ENCODE measurements around the gene MMP2. TPM values are rescaled to one million over a fixed set of nuclear protein-coding genes. Genes with fewer than 3 reads are reported as not detected.
A peak's percentile ranks its signal among the peaks of the same experiment; 100 is the strongest.

MMP2 gene
- 100 to 1,000 TPM; 246 to 807 (median 322) TPM for polyA plus RNA-seq (ENCODE audit: insufficient read length in 4 of 4)

- DNase-seq (ENCODE audit: low read depth in 4 of 4, low spot score in 3 of 4) = peak in 1 of 4 donors; percentile 54
Observed at GRCh38 chr16:55478827-55479429, at the start of gene MMP2. Gene MMP2 (plus strand): TSS chr16:55479198. CDS start chr16:55479480, 282 bp downstream.

GRCh38 chr16:55433030-55433429 lies 46.0 kb upstream of the MMP2 start:
- no peak for DNase-seq (ENCODE audit: low read depth in 4 of 4, low spot score in 3 of 4)

- no peak for DNase-seq (ENCODE audit: low read depth in 4 of 4, low spot score in 3 of 4)
Observed at GRCh38 chr16:55433535-55433934, 45.5 kb upstream of the MMP2 start.

DNA sequence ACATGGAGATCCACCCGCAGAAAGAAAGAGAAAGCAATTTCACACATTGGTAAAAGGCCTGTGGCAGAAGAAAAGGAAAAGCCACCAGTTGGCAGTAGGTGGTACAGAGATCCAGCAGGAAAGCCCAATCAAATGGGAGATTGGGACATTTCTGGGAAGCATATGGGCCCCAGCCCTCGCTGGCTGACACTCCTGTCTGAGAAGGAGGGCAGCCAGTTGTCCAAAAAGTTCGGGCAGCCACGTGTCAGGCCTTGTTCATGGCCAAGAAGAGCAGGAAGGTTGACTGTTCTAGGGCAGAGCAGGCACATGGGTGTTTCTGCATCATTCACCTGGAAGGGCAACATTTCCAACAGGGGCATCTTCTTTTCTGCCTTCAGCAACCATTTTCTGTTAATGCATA lies 45.0 kb upstream of the MMP2 start:
- no peak for DNase-seq (ENCODE audit: low read depth in 4 of 4, low spot score in 3 of 4)

DNA sequence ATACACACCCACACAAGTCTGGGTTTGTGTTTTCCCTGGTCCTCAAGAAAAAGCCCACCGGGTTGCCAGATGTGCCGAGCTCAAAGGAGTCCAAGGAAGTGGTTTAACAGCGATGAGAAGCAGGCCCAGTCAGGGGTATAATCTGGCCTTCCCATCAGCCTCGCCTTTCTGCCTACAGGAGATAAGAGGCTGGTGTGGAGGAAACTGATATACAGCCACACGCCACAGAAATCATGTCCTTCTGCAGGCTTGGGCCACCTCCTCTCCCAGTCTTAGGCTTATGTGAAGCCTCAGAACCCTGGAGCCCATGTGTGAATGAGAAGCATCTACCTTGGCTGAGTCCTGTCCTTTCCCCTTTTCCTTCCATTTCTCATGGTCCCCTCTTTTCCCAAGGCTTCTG lies 43.6 kb upstream of the MMP2 start:
- no peak for DNase-seq (ENCODE audit: low read depth in 4 of 4, low spot score in 3 of 4)

DNA sequence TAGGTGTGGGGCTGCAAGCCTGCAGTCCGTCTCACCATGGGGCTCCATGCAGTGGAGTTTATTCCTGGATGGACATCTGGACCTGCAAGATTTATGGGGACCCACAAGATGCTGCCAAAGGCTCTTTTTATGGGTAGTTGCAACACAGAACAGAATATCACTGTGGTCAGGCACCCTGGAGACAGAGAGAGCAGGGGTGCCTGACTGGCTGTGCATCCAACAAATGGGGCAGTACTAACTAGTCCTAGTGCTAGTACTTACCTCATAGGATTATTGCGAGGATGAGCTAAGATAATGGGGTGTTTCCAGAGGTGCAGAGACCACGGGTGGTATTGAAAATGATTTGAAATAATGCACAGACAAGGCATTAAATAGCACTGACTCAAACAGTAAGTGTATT lies 42.4 kb upstream of the MMP2 start:
- no peak for DNase-seq (ENCODE audit: low read depth in 4 of 4, low spot score in 3 of 4)

- no peak for DNase-seq (ENCODE audit: low read depth in 4 of 4, low spot score in 3 of 4)
Observed at GRCh38 chr16:55437625-55438024, 41.4 kb upstream of the MMP2 start.

GRCh38 chr16:55438281-55438680 lies 40.7 kb upstream of the MMP2 start:
- no peak for DNase-seq (ENCODE audit: low read depth in 4 of 4, low spot score in 3 of 4)

DNA sequence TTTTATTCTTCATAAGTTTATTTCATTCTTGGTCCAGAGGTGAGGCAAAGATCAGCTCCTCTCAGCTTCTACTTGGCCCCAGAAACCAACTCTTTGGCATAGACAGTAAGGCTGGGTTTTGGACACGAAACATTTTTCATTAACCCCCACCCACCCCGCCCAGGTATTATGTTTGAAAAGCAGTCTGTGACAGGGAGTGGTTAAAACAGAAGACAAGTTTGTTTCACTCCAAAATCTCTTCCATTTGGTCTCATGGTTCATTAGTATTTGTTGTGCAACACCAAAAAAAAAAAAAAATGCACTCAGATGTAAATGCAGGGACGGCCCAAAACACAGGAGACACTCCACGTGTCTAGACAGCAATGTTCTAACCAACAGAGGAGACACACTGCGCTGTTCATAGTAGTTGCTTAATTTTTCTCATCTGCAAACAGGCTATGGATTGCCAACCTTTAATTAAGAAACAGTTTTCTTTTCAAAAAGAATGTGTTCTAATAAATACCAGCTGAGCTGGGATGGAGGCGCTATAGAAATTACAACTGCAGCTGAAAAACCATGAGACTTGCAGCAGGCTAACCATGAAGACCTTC lies 39.8 kb upstream of the MMP2 start:
- DNase-seq (ENCODE audit: low read depth in 4 of 4, low spot score in 3 of 4) = no peak

- no peak for DNase-seq (ENCODE audit: low read depth in 4 of 4, low spot score in 3 of 4)
Observed at GRCh38 chr16:55443434-55444346, 35.3 kb upstream of the MMP2 start.

- DNase-seq (ENCODE audit: low read depth in 4 of 4, low spot score in 3 of 4) = no peak
Observed at GRCh38 chr16:55444754-55445485, 34.1 kb upstream of the MMP2 start.

- DNase-seq (ENCODE audit: low read depth in 4 of 4, low spot score in 3 of 4) = no peak
Observed at GRCh38 chr16:55447231-55447630, 31.8 kb upstream of the MMP2 start.

DNA sequence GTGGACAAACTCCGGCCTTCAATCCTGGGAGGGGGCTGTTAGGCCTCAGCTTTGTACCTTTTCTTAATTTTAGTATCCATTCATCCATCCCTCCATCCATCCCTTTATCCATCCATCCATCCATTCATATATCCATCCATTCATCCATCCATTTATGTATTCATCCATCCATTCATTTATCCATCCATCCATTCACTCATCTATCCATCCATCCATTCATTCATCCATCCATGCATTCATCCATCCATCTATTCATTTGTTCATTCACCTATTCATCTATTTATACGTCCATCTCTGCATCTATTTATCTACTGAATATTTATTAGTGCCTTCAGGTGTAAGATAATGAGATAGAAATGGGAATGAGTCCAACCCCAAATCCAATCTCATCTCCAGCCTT lies 26.0 kb upstream of the MMP2 start:
- no peak for DNase-seq (ENCODE audit: low read depth in 4 of 4, low spot score in 3 of 4)

DNA sequence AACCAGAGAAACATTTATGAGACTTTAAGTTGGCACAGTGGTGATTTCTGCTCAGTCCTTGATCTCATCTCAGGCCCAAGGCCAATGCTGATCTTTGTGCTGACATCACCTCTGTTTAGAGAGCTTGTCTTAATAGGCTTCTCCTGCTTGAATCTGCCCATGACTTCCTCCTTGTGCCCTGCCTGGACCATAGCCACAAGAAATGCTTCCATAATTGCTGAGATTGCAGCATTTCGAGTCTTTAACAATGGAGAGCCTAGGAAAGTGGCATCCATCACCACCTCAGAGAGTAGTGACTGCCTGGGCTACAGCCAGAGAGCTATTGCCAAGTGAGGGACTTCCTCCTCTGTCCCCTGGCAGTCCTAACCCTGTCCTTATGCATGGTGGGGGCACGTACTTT lies 25.1 kb upstream of the MMP2 start:
- no peak for DNase-seq (ENCODE audit: low read depth in 4 of 4, low spot score in 3 of 4)

GRCh38 chr16:55454861-55455260 lies 24.1 kb upstream of the MMP2 start:
- no peak for DNase-seq (ENCODE audit: low read depth in 4 of 4, low spot score in 3 of 4)

- no peak for DNase-seq (ENCODE audit: low read depth in 4 of 4, low spot score in 3 of 4)
Observed at GRCh38 chr16:55462241-55462640, 16.8 kb upstream of the MMP2 start.

DNA sequence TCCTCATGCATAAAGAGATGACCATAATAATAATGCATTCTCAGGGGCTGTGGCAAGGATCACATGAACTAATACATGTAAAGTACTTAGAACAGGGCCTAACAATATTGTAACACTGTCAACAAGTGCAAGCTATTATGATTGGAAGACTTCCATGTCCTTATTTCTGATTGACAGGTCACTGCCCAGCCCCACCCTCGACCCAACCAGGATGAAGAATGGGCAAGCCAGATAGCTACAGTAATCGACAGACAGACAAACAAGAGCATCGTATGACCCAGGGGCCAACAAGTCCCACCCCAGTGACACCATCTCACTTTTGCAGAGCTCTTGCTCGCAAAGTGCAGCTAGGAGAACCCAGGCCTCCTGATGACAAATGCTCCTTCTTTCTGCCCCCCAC lies 14.6 kb upstream of the MMP2 start:
- no peak for DNase-seq (ENCODE audit: low read depth in 4 of 4, low spot score in 3 of 4)

- DNase-seq (ENCODE audit: low read depth in 4 of 4, low spot score in 3 of 4) = peak; percentile 69 to 73 (median 70)
Observed at GRCh38 chr16:55465077-55465896, 13.7 kb upstream of the MMP2 start.

DNA sequence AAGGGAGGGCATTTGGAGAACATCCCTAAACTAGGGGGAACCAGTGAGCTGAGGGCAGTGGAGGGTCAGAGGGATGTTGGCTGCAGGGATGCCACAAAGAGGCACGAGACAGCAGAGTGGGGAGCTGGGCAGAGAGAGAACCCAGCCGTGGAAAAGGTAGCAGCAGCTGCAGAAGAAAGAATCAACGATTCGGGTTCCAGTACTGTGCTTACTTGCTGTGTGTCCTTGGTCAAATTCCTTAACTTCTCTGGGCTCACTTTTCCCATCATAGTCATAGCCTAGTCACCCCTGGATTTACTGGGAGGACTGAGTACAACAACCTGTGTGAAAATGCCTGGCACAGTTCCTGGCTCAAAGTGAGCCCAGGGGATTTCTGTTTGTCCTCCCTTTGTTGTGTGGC lies 12.8 kb upstream of the MMP2 start:
- DNase-seq (ENCODE audit: low read depth in 4 of 4, low spot score in 3 of 4) = no peak

DNA sequence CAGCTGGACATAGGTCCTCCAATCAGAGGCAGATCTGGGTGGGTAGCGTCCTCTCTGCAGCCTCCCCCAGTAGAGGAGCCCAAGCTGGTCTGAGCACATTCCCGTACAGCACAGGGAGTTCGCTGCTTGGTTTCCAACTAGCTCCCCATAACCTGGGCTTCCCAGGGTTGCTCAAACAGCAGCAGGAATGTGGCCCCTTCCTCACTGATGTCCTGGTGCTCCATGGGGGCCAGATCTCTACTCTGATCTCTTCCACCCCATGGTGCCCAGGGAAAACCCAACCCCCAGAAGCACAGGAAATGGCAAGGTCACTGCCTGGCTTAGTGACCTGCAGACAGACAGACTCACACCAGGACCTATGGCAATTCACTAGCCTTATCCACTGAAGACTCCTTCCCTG lies 11.1 kb upstream of the MMP2 start:
- no peak for DNase-seq (ENCODE audit: low read depth in 4 of 4, low spot score in 3 of 4)
